HEK293 (cell line): ENCODE data around the gene DHCR7.

Experiments
- CTCF ChIA-PET: fragments of 350-600 bp; formaldehyde crosslinking; extraction: SDS; loops from one replicate; lab custom pipeline; 2021; ENCODE audit warnings: antibody characterized with exemption; lab: Yijun Ruan, JAX
- POLR2A ChIA-PET: fragments of 300-600 bp; formaldehyde crosslinking; extraction: SDS; loops from one replicate; lab custom pipeline; 2020; ENCODE audit warnings: antibody characterized with exemption, inconsistent platforms; lab: Yijun Ruan, JAX
- H3K27ac ChIP-seq: fragments of 200-500 bp; sonication (Bioruptor generic); 2 replicates; pipeline ENCODE4 v1.5.1; 2014; ENCODE audit warnings: low read depth, low read length, control low read depth, inconsistent platforms; ENCODE audit errors: extremely low read depth
- H3K36me3 ChIP-seq, 2 experiments: fragments of 200-500 bp in 1 of 2; sonication (Bioruptor generic) in 1 of 2; 1 replicate in 1 of 2; 2 replicates in 1 of 2; pipeline ENCODE4 v1.5.1; 2014 to 2017; ENCODE audit warnings: inconsistent platforms in 2 of 2, low read length in 2 of 2; ENCODE audit not compliant: control insufficient read depth in 2 of 2, insufficient read depth in 1 of 2
- H3K4me1 ChIP-seq: fragments of 200-500 bp; sonication (Bioruptor generic); 2 replicates; pipeline ENCODE4 v1.5.1; 2014; ENCODE audit warnings: mild to moderate bottlenecking, low read length, inconsistent platforms; ENCODE audit not compliant: control insufficient read depth, insufficient read depth
- H3K4me3 ChIP-seq: 2 replicates; pipeline ENCODE4 v1.5.1; 2011; ENCODE audit warnings: low read depth, mild to moderate bottlenecking, control low read depth, low read length, moderate library complexity
- H3K9me3 ChIP-seq: fragments of 200-500 bp; sonication (Bioruptor generic); 2 replicates; pipeline ENCODE4 v1.5.1; 2014; ENCODE audit warnings: low read depth, low read length, inconsistent platforms; ENCODE audit not compliant: control insufficient read depth, insufficient read depth
- BCL11B ChIP-seq: fragments of 450-650 bp; formaldehyde crosslinking; IDR thresholded peaks from 2 replicates; pipeline ENCODE4 v1.5.1; 2016; ENCODE audit warnings: low read depth, missing biosample characterization, missing genetic modification characterization
- GLIS2 ChIP-seq: fragments of 450-650 bp; formaldehyde crosslinking; IDR thresholded peaks from 2 replicates; pipeline ENCODE4 v1.5.1; 2016; ENCODE audit warnings: missing biosample characterization, missing genetic modification characterization
- KLF9 ChIP-seq: fragments of 450-650 bp; formaldehyde crosslinking; IDR thresholded peaks from 2 replicates; pipeline ENCODE4 v1.5.1; 2016; ENCODE audit warnings: missing biosample characterization, missing genetic modification characterization, low read depth
- RBAK ChIP-seq: fragments of 450-650 bp; formaldehyde crosslinking; IDR thresholded peaks from 2 replicates; pipeline ENCODE4 v1.5.1; 2016; ENCODE audit warnings: missing biosample characterization, missing genetic modification characterization
- SETDB1 ChIP-seq: IDR thresholded peaks from one replicate; pipeline ENCODE4 v1.6.1; 2017; ENCODE audit warnings: mild to moderate bottlenecking, low read length, moderate library complexity, mixed read lengths; ENCODE audit not compliant: insufficient read length
- ZFHX2 ChIP-seq: fragments of 450-650 bp; formaldehyde crosslinking; conservative IDR thresholded peaks from 2 replicates; pipeline ENCODE4 v1.5.1; 2016; ENCODE audit warnings: missing biosample characterization, missing genetic modification characterization
- ZNF211 ChIP-seq: fragments of 450-650 bp; formaldehyde crosslinking; IDR thresholded peaks from 2 replicates; pipeline ENCODE4 v1.5.1; 2016; ENCODE audit warnings: low read depth, missing biosample characterization, missing genetic modification characterization
- ZNF223 ChIP-seq: fragments of 450-650 bp; formaldehyde crosslinking; IDR thresholded peaks from 2 replicates; pipeline ENCODE4 v1.5.1; 2016; ENCODE audit warnings: missing biosample characterization, missing genetic modification characterization
- ZNF37A ChIP-seq: fragments of 450-650 bp; IDR thresholded peaks from 2 replicates; pipeline ENCODE4 v1.5.1; 2018; ENCODE audit warnings: missing biosample characterization, missing genetic modification characterization
- ZNF548 ChIP-seq: fragments of 450-650 bp; formaldehyde crosslinking; IDR thresholded peaks from 2 replicates; pipeline ENCODE4 v1.5.1; 2016; ENCODE audit warnings: missing biosample characterization, missing genetic modification characterization
- ZNF561 ChIP-seq: fragments of 450-650 bp; IDR thresholded peaks from 2 replicates; pipeline ENCODE4 v1.5.1; 2018; ENCODE audit warnings: missing biosample characterization, missing genetic modification characterization, borderline replicate concordance
- ZNF585B ChIP-seq: fragments of 450-650 bp; formaldehyde crosslinking; IDR thresholded peaks from 2 replicates; pipeline ENCODE4 v1.5.1; 2016; ENCODE audit warnings: missing biosample characterization, missing genetic modification characterization
- ZNF747 ChIP-seq: fragments of 450-650 bp; formaldehyde crosslinking; IDR thresholded peaks from 2 replicates; pipeline ENCODE4 v1.5.1; 2016; ENCODE audit warnings: missing biosample characterization, missing genetic modification characterization
- TF ChIP-seq, protein P1 (sequence below): fragments of 450-650 bp; formaldehyde crosslinking; IDR thresholded peaks from 2 replicates; pipeline ENCODE4 v1.5.1; 2017; ENCODE audit warnings: missing biosample characterization, missing genetic modification characterization
- TF ChIP-seq, protein P2 (sequence below): fragments of 450-650 bp; formaldehyde crosslinking; IDR thresholded peaks from 2 replicates; pipeline ENCODE4 v1.5.1; 2016; ENCODE audit warnings: missing biosample characterization, missing genetic modification characterization, borderline replicate concordance
- TF ChIP-seq, protein P3 (sequence below): fragments of 450-650 bp; formaldehyde crosslinking; IDR thresholded peaks from 2 replicates; pipeline ENCODE4 v1.5.1; 2016; ENCODE audit warnings: missing biosample characterization, missing genetic modification characterization
- TF ChIP-seq, protein P4 (sequence below): fragments of 450-650 bp; formaldehyde crosslinking; IDR thresholded peaks from 2 replicates; pipeline ENCODE4 v1.5.1; 2017; ENCODE audit warnings: missing biosample characterization, missing genetic modification characterization
- TF ChIP-seq, protein P5 (sequence below): IDR thresholded peaks from 2 replicates; pipeline ENCODE4 v1.6.1; 2011; ENCODE audit warnings: mild to moderate bottlenecking, low read depth, low read length, borderline replicate concordance
- TF ChIP-seq, protein P6 (sequence below): fragments of 450-650 bp; formaldehyde crosslinking; IDR thresholded peaks from 2 replicates; pipeline ENCODE4 v1.5.1; 2016; ENCODE audit warnings: missing biosample characterization, missing genetic modification characterization

The DHCR7 gene

DNA sequence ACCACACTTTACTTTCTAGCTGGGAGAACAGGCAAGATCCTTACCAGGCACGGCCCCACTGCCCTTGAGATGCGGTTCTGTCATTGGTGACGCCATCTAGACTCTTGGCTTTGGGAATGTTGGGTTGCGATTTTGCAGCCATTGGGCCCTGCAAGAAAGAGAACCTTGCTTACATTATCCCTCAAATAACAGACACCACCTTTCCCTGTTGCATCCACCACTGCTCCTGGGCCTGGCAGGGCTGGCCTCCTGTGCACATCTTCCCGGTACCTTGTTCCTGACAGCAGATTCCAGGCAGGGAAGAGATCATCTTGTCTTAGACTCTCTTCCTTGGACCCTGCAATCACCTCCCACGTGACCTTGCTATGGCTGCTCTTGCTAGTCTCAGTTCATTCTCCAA, 3.4 kb downstream of the DHCR7 start (continued):
- TF ChIP-seq, protein P1, sequence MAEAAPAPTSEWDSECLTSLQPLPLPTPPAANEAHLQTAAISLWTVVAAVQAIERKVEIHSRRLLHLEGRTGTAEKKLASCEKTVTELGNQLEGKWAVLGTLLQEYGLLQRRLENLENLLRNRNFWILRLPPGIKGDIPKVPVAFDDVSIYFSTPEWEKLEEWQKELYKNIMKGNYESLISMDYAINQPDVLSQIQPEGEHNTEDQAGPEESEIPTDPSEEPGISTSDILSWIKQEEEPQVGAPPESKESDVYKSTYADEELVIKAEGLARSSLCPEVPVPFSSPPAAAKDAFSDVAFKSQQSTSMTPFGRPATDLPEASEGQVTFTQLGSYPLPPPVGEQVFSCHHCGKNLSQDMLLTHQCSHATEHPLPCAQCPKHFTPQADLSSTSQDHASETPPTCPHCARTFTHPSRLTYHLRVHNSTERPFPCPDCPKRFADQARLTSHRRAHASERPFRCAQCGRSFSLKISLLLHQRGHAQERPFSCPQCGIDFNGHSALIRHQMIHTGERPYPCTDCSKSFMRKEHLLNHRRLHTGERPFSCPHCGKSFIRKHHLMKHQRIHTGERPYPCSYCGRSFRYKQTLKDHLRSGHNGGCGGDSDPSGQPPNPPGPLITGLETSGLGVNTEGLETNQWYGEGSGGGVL (tag by site-specific recombination) = no peak
- TF ChIP-seq KLF9 (tag by site-specific recombination) = no peak
- no peak for TF ChIP-seq ZFHX2 (tag by site-specific recombination)
- TF ChIP-seq, protein P2, sequence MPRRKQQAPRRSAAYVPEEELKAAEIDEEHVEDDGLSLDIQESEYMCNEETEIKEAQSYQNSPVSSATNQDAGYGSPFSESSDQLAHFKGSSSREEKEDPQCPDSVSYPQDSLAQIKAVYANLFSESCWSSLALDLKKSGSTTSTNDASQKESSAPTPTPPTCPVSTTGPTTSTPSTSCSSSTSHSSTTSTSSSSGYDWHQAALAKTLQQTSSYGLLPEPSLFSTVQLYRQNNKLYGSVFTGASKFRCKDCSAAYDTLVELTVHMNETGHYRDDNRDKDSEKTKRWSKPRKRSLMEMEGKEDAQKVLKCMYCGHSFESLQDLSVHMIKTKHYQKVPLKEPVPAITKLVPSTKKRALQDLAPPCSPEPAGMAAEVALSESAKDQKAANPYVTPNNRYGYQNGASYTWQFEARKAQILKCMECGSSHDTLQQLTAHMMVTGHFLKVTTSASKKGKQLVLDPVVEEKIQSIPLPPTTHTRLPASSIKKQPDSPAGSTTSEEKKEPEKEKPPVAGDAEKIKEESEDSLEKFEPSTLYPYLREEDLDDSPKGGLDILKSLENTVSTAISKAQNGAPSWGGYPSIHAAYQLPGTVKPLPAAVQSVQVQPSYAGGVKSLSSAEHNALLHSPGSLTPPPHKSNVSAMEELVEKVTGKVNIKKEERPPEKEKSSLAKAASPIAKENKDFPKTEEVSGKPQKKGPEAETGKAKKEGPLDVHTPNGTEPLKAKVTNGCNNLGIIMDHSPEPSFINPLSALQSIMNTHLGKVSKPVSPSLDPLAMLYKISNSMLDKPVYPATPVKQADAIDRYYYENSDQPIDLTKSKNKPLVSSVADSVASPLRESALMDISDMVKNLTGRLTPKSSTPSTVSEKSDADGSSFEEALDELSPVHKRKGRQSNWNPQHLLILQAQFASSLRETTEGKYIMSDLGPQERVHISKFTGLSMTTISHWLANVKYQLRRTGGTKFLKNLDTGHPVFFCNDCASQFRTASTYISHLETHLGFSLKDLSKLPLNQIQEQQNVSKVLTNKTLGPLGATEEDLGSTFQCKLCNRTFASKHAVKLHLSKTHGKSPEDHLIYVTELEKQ (tag by site-specific recombination) = no peak
- no peak for TF ChIP-seq ZNF747
- TF ChIP-seq, protein P3, sequence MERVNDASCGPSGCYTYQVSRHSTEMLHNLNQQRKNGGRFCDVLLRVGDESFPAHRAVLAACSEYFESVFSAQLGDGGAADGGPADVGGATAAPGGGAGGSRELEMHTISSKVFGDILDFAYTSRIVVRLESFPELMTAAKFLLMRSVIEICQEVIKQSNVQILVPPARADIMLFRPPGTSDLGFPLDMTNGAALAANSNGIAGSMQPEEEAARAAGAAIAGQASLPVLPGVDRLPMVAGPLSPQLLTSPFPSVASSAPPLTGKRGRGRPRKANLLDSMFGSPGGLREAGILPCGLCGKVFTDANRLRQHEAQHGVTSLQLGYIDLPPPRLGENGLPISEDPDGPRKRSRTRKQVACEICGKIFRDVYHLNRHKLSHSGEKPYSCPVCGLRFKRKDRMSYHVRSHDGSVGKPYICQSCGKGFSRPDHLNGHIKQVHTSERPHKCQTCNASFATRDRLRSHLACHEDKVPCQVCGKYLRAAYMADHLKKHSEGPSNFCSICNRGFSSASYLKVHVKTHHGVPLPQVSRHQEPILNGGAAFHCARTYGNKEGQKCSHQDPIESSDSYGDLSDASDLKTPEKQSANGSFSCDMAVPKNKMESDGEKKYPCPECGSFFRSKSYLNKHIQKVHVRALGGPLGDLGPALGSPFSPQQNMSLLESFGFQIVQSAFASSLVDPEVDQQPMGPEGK = no peak

DNA sequence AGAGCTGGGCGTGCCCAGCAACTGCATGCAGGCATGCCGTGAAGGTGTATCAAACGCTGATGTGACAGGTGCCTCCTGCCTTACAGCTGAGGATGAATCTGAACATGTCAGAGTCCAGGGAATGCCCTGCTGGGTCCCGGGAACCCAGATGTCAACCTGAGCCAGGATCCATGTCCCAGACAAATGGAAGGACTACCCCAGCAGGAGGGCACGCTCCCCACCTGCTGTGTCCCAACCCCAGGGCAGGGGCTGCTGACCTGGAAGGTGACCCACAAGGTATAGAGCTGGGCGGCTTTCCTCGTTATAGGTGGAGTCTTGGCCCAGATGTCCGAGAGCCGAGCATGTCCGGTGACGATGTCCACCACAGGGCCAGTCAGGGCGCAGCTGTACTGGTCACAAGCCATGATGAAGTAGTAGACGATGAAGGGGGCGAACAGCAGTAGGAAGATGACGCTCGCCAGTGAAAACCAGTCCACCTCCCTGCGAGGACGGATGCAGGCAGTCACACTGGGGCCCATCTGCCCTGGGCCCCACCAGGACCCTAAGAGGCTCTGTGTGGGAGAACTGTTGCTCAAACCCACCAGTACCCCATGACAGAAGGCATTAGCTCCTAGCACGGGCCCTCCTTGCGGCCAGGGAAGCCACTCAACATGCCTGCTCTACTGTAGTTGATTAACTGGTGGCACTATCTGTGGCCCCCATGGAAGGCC, 4.3 kb downstream of the DHCR7 start:
- H3K4me1 ChIP-seq = no peaks in the 10 kb centered on the region
- no peak overlapping the region for H3K4me3 ChIP-seq
- no peak for TF ChIP-seq ZNF548 (tag by site-specific recombination)
- ChIA-PET CTCF (interaction anchor here (1.4 kb wide), 1 partner anchor 24 kb away, joined by 5 read pairs; no protein-coding TSS in a partner anchor), POLR2A (interaction anchor here (1.1 kb wide), 1 partner anchor 9 kb away, joined by 5 read pairs; the partner anchor contains the start of gene NADSYN1)
- no peak overlapping the region for H3K27ac ChIP-seq
- H3K36me3 ChIP-seq = peaks cover 4 to 81% of the 10 kb centered on the region in 2 experiments; a peak in 2 of 3 replicates
- no peaks in the 10 kb centered on the region for H3K9me3 ChIP-seq

DNA sequence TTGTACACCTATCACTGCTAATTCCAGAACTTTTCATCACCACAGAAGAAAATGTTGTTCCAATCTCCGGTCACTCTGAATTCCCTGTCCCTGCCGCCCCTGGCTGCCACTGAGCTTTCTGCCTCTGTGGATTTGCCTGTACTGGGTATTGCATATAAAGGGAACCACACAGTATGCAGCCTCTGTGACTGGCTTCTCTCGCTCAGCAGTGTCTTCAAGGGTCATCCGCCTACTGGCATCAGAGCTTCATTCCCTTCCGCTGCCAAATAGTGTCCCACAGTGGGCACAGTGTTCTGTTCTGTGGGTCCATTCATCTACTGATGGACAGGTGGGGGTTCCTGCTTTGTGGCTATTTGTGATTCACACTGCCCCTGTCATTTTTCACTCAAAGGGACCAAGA, 5.3 kb downstream of the DHCR7 start:
- TF ChIP-seq, protein P4, sequence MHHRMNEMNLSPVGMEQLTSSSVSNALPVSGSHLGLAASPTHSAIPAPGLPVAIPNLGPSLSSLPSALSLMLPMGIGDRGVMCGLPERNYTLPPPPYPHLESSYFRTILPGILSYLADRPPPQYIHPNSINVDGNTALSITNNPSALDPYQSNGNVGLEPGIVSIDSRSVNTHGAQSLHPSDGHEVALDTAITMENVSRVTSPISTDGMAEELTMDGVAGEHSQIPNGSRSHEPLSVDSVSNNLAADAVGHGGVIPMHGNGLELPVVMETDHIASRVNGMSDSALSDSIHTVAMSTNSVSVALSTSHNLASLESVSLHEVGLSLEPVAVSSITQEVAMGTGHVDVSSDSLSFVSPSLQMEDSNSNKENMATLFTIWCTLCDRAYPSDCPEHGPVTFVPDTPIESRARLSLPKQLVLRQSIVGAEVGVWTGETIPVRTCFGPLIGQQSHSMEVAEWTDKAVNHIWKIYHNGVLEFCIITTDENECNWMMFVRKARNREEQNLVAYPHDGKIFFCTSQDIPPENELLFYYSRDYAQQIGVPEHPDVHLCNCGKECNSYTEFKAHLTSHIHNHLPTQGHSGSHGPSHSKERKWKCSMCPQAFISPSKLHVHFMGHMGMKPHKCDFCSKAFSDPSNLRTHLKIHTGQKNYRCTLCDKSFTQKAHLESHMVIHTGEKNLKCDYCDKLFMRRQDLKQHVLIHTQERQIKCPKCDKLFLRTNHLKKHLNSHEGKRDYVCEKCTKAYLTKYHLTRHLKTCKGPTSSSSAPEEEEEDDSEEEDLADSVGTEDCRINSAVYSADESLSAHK (tag by site-specific recombination) = no peak
- TF ChIP-seq ZNF561 = no peak
- TF ChIP-seq ZNF37A = no peak
- TF ChIP-seq, protein P5, sequence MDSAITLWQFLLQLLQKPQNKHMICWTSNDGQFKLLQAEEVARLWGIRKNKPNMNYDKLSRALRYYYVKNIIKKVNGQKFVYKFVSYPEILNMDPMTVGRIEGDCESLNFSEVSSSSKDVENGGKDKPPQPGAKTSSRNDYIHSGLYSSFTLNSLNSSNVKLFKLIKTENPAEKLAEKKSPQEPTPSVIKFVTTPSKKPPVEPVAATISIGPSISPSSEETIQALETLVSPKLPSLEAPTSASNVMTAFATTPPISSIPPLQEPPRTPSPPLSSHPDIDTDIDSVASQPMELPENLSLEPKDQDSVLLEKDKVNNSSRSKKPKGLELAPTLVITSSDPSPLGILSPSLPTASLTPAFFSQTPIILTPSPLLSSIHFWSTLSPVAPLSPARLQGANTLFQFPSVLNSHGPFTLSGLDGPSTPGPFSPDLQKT = no peak
- TF ChIP-seq RBAK (tag by site-specific recombination) = no peak
- TF ChIP-seq GLIS2 (tag by site-specific recombination) = no peak
- TF ChIP-seq SETDB1 = no peak
- TF ChIP-seq ZNF223 (tag by site-specific recombination) = no peak
- TF ChIP-seq, protein P6, sequence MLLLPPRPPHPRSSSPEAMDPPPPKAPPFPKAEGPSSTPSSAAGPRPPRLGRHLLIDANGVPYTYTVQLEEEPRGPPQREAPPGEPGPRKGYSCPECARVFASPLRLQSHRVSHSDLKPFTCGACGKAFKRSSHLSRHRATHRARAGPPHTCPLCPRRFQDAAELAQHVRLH (tag by site-specific recombination) = no peak
- no peak for TF ChIP-seq ZNF211 (tag by site-specific recombination)
- no peak for TF ChIP-seq BCL11B (tag by site-specific recombination)
- TF ChIP-seq ZNF585B (tag by site-specific recombination) = no peak
- Histone ChIP-seq H3K4me1 (no peaks in the 10 kb centered on the region), H3K4me3 (no peak overlapping the region), H3K36me3 (peaks cover 4 to 90% of the 10 kb centered on the region in 2 experiments; a peak in 2 of 3 replicates), H3K27ac (no peak overlapping the region), H3K9me3 (no peaks in the 10 kb centered on the region)
- POLR2A ChIA-PET = interaction anchor here (1.1 kb wide), 1 partner anchor 10 kb away, joined by 5 read pairs; the partner anchor contains the start of gene NADSYN1
- CTCF ChIA-PET = interaction anchor here (1.4 kb wide), 1 partner anchor 23 kb away, joined by 5 read pairs; no protein-coding TSS in a partner anchor
